ENCODE measurements around the gene ATP6V1G1.
"Not testable (repeated sequence)": the region's sequence is repeated elsewhere in the genome, so short reads cannot be mapped to it uniquely, and the experiment has no call there.

ATP6V1G1 gene

DNA sequence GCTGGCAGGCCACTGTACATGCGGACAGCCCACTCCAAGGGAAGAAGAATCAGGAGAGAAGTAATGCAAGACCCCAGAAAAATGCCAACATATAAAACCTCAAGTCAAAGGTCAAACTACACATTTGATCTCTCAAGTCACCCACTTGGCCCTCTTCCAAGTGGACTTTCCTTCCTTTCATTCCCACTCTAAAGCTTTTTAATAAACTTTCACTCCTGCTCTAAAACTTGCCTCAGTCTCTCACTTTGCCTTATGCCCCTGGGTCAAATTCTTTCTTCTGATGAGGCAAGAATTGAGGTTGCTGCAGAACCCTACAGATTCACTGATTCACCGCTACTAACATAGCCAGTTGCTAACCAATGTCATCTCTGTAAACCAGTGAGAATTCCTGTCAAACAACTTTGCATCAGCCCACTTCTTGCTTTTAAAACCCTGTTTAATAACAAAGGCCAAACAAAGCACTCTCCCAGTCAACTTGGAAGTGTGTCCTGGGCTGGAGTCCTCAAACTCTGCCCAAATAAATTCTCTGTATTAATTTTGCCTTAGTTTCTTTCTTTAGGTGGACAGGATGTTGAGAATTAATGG lies 6.9 kb upstream of the ATP6V1G1 start:
- DNase-seq (ENCODE audit: low read depth): no peak

DNA sequence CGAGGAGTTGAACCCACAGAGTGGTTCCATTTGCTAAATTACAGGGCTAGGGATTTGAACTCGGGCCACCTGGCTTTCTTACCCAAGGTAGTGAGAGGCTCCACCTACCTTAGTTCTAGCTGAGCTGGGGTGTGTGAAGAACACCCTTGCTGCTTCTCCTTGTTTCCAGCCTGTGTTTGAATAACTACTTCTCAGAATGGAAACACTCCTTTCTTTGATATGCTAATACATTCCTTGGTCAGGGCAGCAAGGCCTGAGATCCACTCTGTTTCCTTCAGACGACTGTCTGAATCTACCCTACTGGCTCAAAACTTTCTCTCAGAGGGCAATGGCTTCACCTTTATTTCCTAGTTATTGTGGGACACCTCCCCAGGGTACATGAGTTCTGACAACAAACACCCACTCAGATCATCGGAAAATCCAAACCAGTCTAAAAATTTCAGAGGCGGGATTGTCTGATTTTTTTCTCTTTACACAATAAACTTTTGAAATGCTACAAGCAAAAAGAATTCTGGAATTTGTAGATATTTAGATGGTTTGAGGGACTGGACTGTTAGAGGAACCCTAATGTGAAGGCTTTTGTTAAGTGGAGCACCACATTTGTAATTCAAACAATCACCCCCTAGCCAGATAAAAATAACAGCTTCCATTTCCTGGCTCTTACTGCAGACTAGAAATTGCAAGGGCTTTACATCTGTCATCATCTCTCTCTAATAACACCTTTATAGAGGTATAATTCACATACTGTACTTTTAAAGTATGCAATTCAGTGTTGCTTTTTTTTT lies 4.0 kb upstream of the ATP6V1G1 start:
- no peak for DNase-seq (ENCODE audit: low read depth)

DNA sequence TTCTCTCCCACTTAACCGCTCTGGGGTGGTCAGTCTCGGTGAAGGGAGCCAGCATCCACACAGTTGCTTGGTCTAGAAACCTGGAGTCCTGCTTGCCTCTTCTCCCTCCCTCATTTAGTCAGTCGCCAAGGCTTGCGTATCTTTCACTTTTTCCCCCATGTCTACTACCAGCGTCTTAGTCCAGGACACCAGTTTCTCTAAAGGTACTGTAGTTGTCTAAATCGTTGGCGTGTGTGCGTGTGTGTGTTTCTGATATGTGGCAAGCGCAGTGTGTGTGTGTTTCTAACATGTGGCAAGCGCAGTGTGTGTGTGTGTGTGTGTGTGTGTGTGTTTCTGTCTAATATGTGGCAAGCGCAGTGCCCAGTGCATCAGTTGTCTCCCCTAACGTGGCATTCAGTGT lies 641 bp downstream of the ATP6V1G1 start:
- no peak for DNase-seq (ENCODE audit: low read depth)

DNA sequence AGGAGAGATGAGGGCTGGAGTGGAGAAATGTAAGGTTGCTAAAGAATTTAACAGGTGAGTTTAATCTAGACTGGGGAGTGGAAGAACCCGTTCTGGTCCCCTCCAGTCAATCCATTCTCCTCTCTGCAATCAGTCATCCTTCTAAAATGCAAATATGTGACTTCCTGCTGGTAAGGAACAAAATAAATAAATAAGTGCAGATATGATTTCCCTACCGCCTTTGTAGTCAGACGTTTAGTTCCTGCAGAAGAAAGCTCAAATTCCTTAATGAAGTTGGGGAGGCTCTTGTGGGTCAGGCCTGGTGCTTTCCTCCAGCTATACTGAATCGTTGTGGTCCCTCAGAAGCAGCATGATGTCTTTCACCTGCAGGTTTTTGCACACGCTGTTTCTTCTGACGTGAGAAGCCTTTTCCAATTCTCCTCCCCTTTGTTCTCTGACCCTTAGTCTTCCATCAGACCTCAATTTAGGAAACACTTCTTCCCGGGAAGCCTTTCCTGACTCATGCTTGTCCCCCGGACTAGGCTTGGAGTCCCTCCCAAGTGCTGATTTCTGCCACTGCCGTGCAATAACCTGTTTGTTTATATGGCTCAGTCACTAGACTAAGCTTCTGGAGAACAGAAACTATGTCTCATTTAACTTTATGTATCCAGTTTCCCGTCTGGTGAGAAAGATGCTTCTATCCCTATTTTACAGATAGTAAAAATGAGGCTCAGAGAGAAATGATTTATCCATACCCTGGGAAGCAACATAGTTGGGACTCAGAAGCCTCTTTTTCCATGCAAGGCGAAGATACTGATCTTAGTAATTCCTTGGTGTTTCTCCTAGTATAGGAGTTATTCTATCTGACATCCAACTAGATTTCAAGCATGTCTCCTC lies 1.3 kb downstream of the ATP6V1G1 start:
- no peak for DNase-seq (ENCODE audit: low read depth)

DNA sequence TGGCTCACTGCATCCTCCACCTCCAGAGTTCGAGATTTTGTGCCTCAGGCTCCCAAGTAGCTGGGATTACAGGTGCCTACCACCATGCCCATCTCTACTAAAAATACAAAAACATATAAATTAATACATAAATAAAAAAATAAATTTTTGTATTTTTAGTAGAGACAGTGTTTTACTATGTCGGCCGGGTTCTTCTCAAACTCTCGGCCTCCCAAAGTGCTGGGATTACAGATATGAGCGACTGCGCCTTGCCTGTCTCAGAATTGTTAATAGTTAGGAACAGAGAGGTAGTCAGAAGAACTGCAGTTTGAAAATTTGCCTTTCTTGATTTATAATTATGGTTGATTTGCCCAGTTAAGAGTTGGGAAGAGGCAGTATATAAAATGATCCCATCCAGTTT lies 2.8 kb downstream of the ATP6V1G1 start:
- no peak for DNase-seq (ENCODE audit: low read depth)

DNA sequence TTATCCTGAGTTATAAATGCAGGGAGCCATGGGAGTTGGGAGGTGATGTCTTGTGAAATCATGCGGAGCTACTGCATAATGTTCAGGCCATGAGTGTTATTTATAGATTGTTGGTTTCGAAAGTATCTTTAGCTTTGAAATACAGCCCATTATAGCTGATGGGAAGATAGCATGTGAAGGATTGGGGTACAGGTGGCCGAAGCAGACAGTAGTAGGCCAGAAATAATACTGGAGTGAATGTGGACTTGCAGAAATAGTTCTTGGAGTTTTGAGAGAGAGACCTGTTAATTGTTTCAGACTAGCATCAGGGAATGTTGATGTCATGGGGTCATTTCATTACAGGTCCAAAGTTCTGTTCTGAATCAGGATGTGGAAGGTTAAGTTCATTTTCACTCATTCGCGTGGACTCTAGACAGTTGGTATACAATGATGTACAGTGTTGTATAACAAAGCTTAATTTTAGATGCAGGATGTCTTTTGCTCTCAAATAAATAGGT lies 3.8 kb downstream of the ATP6V1G1 start:
- DNase-seq (ENCODE audit: low read depth): no peak

DNA sequence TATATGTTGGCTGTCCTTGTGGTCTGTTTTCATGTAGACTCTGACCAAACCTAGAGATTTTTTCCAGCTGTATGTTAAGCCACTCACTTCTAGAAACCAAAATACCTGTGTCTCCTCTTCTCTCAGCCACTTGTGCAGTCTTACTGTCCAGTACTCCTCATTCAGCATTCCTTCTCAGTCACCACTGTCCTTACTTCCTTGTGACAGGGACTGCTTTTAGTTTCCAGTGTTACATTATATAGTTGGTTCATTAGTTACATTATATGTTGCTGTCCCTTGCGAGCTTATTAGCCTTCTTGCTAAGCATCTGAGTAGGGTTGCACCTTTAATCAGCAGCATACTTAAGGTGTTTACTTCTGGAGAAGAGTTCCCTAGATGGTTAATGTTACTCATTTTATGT lies 4.3 kb downstream of the ATP6V1G1 start:
- DNase-seq (ENCODE audit: low read depth): no peak

DNA sequence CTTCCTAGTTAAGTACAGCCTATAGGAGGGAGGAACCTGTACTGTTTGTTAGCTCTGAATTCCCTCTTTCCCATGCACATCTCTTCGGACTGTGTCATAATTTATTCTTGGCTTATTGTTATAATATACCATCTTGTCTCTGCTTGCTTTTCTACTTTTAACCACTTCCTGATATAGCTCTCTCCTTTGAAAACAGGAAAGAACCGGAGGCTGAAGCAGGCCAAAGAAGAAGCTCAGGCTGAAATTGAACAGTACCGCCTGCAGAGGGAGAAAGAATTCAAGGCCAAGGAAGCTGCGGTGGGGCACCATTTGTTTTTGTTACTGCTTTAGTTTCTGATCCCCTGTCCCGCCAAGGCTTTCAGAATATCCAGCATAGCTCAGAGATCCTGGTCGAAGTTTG lies 4.8 kb downstream of the ATP6V1G1 start:
- DNase-seq (ENCODE audit: low read depth): no peak

DNA sequence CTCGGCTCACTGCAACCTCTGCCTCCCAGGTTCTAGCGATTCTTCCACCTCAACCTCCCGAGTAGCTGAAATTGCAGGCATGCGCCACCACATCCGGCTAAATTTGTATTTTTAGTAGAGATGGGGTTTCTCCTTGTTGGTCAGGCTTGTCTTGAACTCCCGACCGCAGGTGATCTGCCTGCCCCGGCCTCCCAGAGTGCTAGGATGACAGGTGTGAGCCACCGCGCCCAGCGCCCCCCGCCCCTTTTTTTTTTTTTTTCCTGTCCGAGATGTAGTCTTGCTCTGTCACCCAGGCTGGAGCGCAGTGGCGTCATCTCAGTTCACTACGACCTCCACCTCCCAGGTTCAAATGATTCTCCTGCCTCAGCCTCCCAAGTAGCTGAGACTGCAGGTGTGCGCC lies 6.6 kb downstream of the ATP6V1G1 start:
- DNase-seq (ENCODE audit: low read depth): no peak

DNA sequence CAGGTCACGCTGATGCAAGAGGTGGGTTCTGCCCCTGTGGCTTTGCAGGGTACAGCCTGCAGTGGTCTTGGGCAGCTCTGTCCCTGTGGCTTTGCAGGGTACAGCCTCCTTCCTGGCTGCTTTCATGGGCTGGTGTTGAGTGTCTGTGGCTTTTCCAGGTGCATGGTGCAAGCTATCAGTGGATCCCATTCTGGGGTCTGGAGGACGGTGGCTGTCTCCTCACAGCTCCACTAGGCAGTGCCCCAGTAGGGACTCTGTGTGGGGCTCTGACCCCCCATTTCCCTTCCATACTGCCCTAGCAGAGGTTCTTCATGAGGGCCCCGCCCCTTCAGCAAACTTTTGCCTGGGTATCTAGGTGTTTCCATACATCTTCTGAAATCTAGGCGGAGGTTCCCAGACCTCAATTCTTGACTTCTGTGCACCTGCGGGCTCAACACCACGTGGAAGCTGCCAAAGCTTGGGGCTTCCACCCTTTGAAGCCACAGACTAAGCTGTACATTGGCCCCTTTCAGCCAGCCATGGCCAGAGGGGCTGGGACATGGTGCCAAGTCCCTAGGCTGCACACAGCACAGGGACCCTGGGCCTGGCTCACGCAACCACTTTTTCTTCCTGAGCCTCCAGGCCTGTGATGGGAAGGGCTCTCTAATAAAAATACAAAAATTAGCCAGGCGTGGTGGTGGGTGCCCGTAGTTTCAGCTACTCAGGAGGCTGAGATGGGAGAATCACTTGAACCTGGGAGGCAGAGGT lies 13.1 kb downstream of the ATP6V1G1 start:
- not testable (repeated sequence) for DNase-seq (ENCODE audit: low read depth)

DNA sequence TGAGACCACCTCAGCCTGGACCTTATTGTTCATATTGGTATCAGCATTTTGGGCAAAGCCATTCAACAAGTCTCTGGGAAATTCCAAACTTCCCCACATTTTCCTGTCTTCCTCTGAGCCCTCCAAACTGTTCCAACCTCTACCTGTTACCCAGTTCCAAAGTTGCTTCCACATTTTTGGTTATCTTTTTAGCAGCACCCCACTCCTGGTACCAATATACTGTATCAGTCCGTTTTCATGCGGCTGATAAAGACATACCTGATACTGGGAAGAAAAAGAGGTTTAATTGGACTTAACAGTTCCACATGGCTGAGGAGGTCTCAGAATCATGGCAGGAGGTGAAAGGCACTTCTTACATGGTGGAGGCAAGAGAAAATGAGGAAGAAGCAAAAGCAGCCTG lies 14.2 kb downstream of the ATP6V1G1 start:
- not testable (repeated sequence) for DNase-seq (ENCODE audit: low read depth)

DNA sequence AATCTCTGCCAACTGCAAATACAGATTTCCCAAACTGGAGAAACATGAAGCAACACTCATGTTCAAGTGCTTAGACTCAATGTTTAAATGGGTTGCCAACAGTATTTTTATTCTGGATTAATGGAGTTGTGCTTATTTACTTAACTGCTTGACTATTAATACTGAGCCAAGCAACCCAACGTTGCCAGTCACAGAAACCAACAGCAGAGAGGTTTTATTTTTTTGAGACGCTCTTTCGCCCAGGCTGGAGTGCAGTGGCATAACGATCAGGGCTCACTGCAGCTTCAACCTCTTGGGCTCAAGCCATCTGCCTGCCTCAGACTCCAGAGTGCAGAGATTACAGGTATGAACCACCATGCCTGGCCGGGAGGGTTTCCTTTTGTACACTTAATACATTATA lies 15.1 kb downstream of the ATP6V1G1 start:
- no peak for DNase-seq (ENCODE audit: low read depth)

DNA sequence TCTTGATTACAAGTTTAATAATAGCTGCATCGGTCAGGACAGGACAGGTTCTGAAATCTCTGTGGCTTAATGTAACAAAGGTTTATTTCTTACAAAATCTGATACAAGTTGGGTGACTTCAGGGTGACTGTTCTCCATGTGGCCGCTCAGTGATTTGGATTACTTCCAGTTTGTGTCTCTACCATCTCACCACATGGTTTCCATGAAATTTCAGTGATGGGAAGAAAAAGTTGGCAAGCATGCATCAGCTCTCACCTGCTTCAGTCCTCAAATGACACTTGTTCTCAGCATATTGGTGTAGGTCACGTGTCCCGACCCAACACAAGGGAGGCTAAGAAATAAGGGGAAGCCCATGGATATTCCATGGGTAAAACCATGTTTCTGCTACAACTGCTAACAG lies 15.7 kb downstream of the ATP6V1G1 start:
- DNase-seq (ENCODE audit: low read depth): no peak

DNA sequence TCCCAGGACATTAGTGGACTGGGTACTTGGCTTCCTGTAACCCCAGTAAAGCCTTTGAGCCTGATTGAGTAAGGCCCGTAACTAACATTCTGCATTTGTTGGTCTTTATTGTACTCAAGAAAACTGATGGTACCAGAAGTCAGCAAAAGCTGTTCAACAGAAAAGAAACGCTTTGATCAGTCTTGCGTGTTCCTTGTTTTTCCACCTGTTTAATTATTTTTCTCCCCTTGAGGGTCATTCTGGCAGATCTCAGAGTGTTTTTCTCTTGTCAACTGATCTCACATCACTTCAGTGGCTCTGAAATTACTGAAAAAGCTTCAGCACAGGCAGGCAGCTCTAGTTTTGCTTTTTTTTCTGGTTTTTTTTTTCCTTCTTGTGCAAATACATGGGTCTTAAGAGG lies 17.4 kb downstream of the ATP6V1G1 start:
- no peak for DNase-seq (ENCODE audit: low read depth)

DNA sequence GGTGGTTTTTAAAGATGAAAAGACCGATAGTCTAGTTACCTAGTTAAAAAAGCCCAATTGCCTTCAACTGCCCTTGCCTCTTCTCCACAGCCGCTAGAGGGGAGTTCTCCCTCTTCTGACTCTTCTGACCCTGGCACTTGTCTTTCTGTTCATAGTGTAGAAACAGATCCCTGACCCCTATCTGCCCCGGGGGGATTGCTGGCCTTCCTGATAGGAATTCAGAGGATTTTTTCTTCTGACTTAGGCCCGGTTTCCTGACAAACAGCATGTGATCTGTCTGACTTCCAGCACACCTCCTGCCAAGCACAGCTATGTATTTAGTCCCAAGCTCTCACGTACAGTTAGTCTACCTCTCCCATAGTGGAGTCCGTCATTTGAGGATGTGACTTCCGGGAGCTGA lies 18.5 kb downstream of the ATP6V1G1 start:
- no peak for DNase-seq (ENCODE audit: low read depth)

DNA sequence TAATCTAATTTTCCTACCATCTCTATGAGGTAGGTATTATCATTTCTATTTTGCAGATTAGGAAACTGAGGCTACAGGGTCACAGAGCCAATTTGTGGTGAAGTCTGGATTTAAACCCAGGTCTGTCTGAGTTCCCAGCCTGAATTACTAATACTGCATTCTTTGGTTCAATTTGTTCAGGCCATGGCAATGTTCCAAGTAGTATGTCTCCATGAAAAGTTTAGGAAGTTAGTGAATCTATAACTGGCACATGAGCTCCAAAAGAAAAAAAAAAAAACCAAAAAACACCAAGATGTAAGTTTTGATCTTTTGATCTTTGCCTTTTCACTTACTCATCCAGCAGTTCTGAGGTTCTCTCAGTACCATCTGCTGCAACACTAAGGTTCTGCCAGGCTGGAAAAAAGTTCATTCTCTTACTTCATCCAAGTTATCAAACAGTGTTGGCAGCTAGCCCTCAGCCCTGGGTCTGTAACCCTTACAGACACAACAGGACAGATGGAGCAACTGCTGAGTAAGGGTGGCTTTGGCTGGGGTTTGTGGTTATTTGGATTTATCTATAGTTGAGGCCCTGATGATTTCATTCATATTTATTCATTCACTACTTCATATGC lies 19.1 kb downstream of the ATP6V1G1 start:
- DNase-seq (ENCODE audit: low read depth): no peak

DNA sequence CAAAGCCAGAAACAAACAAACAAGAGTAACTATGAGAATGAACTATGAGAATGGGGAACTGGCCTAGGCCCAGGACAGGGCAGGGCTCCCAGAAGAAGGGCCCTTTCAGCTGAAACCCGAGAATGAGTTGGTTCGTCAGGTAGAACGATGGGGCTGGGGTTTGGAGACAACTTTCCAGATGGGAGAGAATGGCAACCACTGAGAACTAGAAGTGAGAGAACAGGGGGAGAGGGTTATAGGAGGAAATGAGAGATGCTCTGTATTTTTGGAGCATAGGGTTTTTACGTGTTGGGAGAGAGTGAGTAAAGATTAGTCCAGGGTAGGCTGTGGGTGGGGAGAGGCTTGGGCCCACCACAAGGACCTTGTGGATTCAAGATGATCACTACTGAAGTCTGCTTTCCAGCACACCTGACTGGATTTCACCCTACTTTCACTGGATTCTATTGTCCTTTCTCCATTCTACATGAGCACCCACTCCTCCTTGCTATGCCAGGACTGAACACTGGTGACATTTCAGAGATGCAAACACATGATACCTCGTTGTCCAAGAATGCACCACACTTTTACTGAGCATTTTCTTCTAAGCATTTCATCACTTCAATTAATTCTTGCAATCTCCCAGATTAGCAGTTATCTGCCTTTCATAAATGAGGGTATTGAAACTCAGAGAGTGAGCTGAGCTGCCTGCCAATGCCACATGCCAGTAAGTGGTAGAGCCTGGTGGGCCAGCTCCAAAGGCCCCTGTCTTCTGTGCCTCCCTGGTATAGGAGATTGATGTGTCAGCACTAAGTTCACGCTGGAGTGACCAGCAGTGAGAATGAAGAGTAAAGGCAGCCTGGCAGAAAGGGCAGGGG lies 20.3 kb downstream of the ATP6V1G1 start:
- DNase-seq (ENCODE audit: low read depth): no peak

DNA sequence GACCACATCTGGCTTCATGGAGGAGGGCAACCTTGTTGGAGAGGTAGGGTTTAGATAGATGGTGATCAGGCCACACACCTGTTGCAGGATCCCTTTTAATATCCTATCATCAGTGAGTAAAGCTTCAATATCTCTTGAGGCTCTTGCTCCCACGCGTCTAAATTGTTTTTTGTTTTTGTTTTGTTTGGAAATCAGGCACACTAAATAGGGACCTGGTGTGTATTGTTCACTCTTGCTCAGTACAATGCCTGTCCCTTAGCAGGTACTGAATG lies 20.9 kb downstream of the ATP6V1G1 start:
- DNase-seq (ENCODE audit: low read depth): no peak

DNA sequence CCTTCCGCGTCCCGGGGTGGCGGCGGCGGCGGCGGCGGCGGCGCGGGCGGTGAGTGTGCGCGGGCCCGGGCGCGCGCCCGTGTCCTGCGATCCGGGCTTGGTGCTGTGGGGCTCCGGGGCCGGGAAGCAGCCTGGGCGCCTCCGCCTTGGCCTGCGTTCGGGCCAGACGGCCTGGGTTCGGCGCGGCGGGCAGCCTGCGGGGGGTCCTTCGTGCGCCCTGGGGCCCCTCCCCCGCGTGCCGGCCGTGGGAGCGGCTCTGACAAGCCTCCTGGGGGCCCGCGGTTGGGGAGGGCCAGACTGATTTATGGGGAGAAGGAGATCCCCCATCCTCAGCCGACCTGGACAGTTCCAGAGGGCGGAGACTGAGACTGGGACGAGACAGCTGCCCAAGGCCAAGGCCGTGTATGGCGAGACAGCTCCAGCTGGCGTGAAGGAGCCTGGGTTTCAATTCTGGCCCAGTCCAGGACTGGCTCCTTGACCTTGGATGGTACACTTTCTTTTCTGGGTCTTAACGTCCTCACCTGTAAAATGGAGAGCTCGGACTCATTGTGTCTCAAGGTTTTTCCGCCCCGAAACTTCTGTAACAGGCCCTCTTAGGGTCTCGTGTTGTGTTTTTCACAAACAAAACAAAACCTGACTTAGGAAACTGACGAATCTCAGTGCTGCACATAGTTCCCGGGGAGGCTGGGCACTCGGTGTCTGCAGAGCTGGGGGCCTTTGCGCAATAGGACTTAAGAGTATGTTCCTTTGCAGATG lies 24.1 kb downstream of the ATP6V1G1 start:
- no peak for DNase-seq (ENCODE audit: low read depth)

DNA sequence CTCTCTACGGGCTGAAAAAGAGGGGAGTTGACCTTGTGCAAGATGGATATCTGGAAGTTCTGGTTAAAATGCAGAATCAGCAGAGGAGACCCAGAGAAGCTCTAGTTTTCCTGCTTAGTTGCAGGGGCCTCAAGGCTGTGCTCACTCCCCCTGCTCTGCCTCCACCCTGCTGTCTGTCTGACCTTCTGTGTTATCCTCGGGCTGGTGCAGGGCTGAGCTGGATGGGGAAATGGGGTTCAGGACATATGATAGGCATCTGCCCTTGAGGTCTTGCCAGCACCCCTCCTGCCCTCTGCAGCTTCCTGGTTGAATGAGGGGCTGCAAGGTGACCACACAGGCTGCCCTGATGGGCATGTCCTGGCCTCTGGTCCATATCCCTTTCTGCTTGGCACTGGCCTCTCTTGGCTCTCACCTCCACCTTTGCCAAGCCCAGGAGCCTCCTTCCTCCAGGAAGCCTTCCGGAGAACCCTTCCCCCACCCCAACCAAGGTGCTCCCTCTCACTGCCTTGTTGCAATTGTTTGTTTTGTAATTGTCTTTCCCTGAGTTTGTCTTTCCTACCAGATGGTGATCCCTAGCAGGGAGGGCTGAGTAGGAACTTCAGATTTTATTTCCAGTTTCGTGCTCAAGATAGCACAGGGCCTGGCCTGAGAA lies 24.8 kb downstream of the ATP6V1G1 start:
- DNase-seq (ENCODE audit: low read depth): no peak

Measured in non-pigmented ciliary epithelial cell (primary cell).